ENCODE data around the gene LRRC43. TPM values are rescaled to one million over a fixed set of nuclear protein-coding genes. Genes with fewer than 3 reads are reported as not detected.

The LRRC43 gene
- 0.07 to 0.37 TPM (median 0.21 TPM) in 5 replicates for total RNA-seq (2022; extraction: Qiagen RNA extraction)

GRCh38 chr12:122182887-122183587, at the start of gene LRRC43:
Gene LRRC43, plus strand, starts transcription at chr12:122183123. Its CDS starts 22 bp downstream, at chr12:122183145.

GRCh38 chr12:122174155-122174845, 8.6 kb upstream of the LRRC43 start, which contains the start of gene IL31:
Gene IL31, minus strand, starts transcription at chr12:122174221. Its CDS starts 49 bp downstream, at chr12:122174172.

GRCh38 chr12:122203301-122204166, 20.6 kb downstream of the LRRC43 start, which contains the start of gene B3GNT4:
Gene B3GNT4, plus strand, starts transcription at chr12:122203709. Its CDS starts 910 bp downstream, at chr12:122204619.

GRCh38 chr12:122225683-122226365, 42.9 kb downstream of the LRRC43 start, which contains the start of gene DIABLO:
Gene DIABLO, minus strand, starts transcription at chr12:122226052. Its CDS starts 38 bp downstream, at chr12:122226014.

Other genes with a start within 250 kb of the LRRC43 start
- gene BCL7A, start 161.2 kb upstream of the LRRC43 start, total RNA-seq (2022; extraction: Qiagen RNA extraction) = 9.8 to 12.8 TPM (median 11.5 TPM) in 5 replicates
- 23.0 to 38.1 TPM (median 35.2 TPM) in 5 replicates for gene MLXIP, start 104.4 kb upstream of the LRRC43 start, total RNA-seq (2022; extraction: Qiagen RNA extraction)
- not detected in 5 replicates for gene IL31, start 8.9 kb upstream of the LRRC43 start, total RNA-seq (2022; extraction: Qiagen RNA extraction)
- gene B3GNT4, start 20.6 kb downstream of the LRRC43 start, total RNA-seq (2022; extraction: Qiagen RNA extraction) = 0.54 to 1.2 TPM (median 0.91 TPM) in 5 replicates
- 70.1 to 78.8 TPM (median 73.8 TPM) in 5 replicates for gene DIABLO, start 42.9 kb downstream of the LRRC43 start, total RNA-seq (2022; extraction: Qiagen RNA extraction)
- 18.3 to 20.6 TPM (median 19.6 TPM) in 5 replicates for gene VPS33A, start 83.4 kb downstream of the LRRC43 start, total RNA-seq (2022; extraction: Qiagen RNA extraction)
- gene CLIP1, start 239.5 kb downstream of the LRRC43 start, total RNA-seq (2022; extraction: Qiagen RNA extraction) = 35.8 to 59.4 TPM (median 42.5 TPM) in 5 replicates